Lung microvascular endothelial cell (primary cell): Measurements from ENCODE around the gene CLTA. TPM values are rescaled to one million over a fixed set of nuclear protein-coding genes. Genes with fewer than 3 reads are reported as not detected.
"Not testable (repeated sequence)": the region's sequence is repeated elsewhere in the genome, so short reads cannot be mapped to it uniquely, and the experiment has no call there.

Experiments used
- DNase-seq, 2 donors: peaks; one replicate each; pipeline versions ENCODE4 v3.0.0 to v3.0.0-alpha.2; 2010; ENCODE audit warnings: low read depth in 2 of 2
- total RNA-seq: library from RNA; depleted of rRNA; stranded (reverse); fragments of >200 nt; gene quantifications from 2 replicates; pipeline ENCODE4 v1.2.1, GENCODE V29; 2014

Gene CLTA
- total RNA-seq, 1 donor from 2014 or later, result 221 TPM

DNA sequence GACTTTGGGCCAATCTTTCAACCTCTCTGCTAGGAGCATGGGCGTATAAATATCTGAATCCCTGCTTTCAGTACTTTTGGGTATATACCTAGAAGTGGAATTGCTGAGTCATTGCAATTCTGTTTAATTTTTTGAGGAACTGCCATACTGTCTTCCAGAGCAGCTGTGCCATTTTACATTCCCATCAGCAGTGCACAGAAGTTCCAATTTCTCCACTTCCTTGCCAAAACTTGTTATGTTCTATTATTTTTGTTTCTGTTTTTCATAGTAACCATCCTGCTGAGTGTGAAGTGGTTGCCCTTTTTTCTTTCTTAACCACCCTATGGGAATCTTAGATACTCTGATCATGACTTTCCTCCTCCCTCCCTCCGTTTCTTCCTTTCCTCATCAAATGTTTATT is 32.6 kb upstream of the CLTA start:
- no peak for DNase-seq

DNA sequence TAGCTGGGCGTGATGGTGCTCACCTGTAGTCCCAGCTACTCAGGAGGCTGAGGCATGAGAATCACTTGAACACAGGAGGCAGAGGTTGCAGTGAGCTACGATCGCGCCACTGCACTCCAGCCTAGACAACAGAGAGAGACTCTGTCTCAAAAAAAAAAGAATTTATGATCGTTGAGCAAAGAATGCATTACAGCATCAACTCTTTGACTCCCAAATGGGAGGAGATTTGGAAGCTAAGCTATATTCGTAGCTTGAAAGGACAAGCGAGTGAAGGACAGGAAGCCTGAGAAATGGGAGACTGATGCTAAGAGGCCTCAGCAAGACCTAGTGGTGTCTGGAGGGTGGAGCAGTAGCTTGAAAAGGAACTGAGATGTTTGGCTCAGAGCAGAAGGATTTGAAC is 31.8 kb upstream of the CLTA start:
- no peak for DNase-seq

DNA sequence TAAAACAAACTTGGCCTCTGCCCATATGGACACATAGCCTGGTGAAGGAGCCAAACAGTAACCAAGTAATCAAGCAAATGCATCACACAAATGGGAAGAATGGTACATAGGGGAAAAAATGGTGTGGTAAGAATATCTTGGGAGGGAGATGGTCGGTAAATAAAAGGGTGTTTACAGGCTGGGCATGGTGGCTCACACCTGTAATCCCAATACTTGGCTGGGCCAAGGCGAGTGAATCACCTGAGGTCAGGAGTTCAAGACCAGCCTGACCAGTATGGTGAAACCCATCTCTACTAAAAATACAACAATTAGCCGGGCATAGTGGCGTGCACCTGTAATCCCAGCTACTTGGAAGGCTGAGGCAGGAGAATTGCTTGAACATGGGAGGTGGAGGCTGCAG is 31.2 kb upstream of the CLTA start:
- DNase-seq, result not testable (repeated sequence)

DNA sequence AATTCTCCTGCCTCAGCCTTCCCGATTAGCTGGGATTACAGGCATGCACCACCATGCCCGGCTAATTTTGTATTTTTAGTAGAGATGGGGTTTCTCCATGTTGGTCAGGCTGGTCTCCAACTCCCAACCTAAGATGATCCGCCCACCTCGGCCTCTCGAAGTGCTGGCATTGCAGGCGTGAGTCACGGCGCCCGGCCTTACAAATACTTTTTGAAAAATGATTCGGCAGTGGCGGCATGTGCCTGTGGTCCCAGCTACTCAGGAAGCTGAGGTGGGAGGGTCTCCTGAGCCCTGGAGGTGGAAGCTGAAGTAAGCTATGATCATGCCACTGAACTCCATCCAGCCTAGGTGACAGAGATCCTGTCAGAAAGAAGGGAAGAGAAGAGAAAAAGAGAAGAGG is 30.6 kb upstream of the CLTA start:
- DNase-seq, result not testable (repeated sequence)

DNA sequence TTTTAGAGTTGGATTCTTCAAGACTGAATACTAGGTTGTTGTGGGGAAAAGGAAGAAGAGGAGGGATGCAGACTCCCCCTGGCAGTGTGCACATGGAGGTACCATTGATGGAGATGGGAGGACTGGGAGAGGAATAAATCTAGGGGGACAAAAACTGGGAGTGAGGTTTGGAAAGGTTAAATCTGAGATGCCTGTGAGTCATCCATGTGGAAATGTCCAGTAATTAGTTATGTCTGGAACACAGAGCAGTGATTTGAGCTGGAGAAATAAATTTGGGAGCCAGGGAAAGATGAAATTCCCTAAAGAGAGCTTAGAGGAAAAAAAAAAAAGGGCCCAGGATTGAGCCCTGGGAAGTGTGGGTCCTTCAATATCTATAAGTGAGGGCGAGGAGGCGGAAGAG is 29.5 kb upstream of the CLTA start:
- DNase-seq, result no peak

DNA sequence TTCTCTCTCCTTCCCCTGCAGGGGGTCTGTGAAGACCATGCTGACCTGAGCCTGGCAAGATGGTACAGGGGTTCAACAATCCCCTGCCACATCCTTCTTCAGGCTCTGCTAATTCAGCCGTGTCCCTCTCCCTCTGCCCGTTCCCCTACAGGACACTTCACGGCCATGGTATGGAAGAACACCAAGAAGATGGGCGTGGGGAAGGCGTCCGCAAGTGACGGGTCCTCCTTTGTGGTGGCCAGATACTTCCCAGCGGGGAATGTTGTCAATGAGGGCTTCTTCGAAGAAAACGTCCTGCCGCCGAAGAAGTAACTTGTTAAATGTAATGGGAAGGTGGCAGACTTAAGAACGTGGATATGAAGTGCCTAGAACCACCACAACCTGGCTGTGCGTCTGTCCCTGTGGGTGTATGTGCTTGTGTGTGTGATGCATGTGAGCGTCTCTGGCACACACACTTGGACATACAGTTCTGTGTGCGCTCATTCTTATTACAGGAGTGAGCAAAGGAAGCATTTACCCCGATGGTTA is 28.4 kb upstream of the CLTA start:
- DNase-seq, result no peak

DNA sequence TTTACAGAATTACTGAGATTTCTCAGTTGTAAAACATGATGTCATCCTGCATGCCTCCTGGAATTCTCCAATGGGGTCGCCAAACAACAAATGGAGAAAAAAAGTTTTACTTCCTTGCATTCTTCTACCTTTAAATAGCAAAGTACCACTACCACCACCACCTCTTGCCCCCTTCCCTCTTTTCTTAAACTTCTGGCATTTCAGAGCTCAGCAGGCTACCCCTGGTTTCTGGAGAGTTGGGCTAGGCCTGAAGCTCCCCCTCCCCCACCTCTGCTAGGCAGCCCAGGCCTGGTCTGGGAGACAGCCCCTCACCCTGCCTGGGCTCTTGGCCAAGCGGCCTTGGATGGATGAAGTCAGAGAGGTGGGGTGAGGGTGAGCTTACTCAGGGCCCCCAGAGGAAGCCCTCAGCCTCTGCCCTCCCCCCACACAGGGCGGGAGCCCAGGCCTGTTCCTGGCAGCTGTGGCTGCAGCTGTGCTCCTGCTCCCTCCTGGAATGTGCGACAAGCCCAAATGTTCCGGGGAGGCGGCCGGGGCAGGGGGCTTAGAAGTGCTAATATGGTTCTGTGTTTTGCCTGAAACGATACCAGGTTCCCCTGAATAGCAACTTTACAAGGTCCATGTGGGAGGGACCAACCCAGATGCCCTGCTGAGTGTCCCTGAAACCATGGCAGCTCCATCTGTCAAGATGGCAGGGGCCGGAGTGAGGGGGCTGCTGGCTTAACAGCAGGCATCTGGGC is 27.5 kb upstream of the CLTA start:
- DNase-seq, result peak; percentile 78 to 84

DNA sequence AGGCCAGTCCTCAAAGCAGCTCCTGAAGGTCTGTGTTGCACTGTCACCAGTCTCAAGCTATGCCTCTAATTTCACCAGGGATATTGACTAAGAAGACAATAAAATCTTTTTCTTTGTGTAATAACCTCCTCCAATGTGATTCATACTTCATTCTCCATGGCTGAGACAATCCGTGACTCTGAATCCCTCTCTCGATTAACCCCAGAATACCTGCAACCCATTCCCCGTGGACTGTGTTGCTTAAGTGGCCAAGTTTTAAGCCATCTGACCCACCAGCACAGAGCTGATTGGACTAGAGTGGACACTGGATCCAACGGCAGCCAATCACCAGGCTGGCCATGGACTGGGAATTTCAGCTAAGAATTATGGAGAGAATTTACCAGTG is 26.9 kb upstream of the CLTA start:
- peak in 1 of 2 donors; percentile 12 for DNase-seq

DNA sequence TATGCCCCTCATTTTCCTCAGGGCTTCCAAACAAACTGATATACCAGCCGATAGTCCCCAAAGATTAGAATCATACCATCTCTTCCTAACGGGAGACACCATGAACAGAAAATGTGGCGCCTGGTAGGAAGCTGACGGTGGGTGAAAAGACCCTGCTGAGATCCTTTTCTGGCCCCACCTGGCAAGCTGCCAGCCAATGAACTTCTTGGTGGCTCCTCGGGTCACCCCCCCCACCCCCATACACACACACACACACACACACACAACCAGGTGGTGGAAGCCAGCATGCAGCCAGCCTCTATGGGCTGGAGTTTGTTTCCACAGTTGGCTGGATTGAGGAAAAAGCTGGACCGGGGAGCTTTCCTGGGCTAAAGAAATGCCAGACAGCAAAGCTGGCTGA is 26.3 kb upstream of the CLTA start:
- no peak for DNase-seq

DNA sequence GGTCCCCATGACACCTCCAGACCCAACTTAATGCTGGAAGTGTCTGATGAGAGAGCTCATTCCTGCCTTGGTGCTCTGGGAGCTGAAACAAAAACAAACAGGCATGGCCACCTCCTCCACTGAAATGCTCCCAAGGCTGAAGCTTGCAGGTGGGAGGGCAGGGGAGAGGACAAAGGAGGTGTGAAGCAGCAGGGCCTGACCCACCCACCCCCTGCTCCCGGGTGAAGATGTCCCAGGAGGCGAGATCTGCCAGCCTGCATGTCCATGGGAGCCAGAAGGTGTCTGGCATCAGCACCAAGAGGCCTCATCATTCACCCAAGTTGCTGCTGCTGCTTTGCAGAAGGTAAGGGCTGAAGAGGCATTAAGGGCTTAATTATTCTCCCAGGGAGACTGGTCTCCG is 25.7 kb upstream of the CLTA start:
- no peak for DNase-seq

DNA sequence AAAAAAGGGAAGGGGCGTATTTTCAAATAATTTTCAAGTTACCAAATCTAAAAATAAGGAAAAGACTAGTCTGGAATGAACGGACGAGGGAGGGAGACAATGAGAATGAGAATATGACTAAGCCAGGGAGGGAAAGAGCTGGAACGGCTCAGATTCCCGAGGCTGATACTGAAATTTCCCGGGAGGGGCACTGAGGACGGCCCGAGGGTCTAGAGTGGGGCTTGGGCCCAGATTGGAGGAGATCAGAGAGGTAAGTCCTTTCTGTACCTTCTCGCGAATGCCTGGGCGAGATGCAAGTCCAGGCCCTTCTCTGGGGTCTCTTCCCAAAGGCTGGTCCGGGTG is 24.9 kb upstream of the CLTA start:
- no peak for DNase-seq

DNA sequence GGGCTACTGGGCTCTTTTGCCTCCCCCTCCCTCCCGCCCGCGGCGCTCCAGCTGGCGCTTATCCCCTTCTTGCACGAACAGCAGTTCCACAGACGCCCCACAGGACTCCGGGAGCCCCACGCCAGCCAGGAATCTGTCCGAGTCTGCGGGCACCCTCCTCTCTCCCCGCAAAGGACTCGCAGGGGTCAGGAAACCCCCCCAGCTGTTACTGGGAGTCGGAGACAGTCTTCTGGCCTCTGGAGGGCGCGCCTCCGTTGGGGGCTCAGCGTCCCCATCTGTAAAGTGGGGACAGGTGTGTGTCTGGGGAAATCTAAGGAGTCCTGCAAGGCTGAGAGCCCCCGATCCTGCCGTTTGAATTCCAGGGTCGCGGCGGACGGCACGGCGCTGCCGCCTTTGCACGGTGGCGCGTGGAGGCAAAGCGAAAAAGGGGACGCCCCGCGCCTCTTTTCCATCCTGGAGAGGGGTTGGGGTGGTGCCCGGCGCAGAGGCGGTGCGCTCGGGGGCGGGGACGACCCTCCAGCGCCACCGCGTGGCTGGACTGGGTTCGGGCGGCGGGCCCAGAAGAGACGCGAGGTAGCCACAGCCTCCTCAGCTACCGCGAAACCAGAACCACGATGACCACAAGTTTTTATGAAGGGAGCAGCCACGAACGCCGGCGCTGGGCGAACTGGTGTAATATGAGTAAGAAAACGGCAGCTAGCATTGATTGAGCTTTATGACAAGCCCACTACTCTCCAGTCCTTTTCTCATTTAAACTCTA is 24.4 kb upstream of the CLTA start:
- DNase-seq, result peak; percentile 70 to 82

DNA sequence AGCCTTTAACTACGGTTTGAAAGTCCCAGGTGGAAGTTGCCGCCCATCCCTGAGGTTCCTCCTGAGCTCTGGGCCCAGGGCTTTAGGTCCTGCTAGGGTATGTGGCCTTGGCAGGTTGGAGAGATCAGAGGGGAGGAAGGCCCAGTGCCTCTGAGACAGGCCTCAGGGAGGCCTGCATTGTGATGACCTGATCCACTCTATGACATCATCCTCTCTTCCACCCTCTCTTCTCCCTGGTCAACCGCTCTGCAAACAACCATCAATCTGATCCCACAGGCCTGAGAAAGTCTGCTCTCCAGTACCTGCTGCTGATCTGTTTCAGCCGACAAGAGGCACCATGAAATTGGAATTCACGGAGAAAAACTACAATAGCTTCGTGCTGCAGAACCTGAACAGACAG is 21.6 kb upstream of the CLTA start, which contains the start of gene CCIN:
Gene CCIN, plus strand, starts transcription at position 223 of the 400 bp plus-strand sequence. Its CDS starts 115 bp downstream, at position 338.
- DNase-seq, result no peak

DNA sequence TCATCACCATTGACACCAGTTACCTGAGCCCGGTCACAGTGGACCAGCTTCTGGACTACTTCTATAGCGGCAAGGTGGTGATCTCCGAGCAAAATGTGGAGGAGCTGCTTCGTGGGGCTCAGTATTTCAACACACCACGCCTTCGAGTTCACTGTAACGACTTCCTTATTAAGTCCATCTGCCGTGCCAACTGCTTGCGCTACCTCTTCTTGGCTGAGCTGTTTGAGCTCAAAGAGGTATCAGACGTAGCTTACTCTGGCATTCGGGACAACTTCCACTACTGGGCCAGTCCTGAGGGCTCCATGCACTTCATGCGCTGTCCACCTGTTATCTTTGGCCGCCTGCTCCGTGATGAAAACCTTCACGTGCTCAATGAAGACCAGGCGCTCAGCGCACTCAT is 21.0 kb upstream of the CLTA start:
- no peak for DNase-seq

DNA sequence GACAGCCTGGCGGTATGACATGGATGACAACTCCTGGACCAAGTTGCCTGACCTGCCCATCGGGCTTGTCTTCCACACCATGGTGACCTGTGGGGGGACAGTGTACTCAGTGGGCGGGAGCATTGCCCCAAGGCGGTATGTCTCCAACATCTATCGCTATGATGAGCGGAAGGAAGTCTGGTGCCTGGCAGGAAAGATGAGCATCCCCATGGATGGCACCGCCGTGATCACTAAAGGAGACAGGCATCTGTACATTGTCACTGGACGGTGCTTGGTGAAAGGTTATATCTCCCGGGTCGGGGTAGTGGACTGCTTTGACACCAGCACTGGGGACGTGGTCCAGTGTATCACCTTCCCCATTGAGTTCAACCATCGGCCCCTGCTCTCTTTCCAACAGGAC is 20.2 kb upstream of the CLTA start:
- no peak for DNase-seq

DNA sequence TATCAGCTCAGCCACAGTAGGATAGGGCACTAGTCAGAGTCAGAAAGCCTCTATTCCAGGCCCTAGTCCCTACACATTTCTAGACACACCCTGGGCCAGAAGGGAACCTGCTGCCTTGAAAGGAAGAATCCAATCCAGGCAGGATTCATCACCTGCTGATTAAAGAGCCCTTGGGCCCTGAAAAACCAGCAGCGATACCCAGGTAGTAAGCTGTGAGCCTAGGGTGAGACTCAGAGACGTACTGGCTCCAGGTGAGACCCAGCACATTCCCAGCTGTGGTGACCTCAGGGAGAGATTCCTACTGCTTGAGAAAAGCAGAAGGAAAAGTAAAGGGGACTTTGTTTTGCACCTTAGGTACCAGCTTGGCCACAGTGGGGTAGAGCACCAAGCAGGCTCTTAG is 16.9 kb upstream of the CLTA start:
- DNase-seq, result no peak

DNA sequence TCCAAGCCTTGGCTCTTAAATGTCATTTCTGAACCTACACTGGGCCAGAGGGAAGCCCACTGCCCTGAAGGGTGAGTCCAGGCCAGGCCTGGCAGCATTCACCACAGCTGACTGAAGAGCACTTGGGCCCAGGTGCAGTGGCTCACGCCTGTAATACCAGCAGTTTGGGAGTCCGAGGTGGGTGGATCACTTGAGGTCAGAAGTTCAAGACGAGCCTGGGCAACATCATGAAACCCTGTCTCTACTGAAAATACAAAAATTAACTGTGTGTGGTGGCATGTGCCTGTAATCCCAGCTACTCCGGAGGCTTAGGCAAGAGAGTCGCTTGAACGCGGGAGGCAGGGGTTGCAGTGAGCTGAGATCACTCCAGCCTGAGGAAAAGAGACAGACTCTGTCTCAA is 16.4 kb upstream of the CLTA start:
- no peak for DNase-seq

DNA sequence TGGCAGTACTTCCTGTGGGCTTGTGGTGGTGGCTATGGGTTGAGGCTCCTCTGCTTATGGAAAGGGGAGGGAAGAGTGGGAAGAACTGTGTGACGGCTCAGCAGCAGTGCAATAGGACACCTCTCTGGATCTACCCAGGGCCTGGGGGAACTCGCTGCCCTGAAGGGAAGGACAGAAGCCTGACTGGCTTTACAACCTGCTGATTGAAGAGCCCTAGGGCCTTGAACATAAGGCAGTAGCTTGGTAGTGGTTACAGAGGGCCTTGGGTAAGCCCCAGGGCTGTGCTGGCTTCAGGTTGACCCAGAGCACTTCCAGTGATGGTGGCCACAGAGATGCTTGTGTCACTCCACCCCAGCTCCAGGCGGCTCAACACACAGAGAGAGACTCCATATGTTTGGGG is 16.0 kb upstream of the CLTA start:
- no peak for DNase-seq

DNA sequence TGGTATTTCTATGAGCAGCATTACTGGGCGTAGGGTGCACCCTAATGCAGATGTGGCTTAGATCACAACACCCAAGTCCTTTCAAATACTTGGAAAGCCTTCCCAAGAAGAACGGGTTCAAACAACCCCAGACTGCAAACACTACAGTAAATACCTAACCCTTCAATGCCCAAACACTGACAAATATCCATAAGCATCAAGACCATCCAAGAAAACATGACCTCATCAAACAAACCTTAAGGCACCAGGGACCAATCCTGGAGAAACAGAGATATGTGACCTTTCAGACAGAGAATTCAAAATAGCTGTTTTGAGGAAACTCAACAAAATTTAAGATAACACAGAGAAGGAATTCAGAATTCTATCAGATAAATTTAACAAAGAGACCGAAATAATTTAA is 15.5 kb upstream of the CLTA start:
- DNase-seq, result not testable (repeated sequence)

DNA sequence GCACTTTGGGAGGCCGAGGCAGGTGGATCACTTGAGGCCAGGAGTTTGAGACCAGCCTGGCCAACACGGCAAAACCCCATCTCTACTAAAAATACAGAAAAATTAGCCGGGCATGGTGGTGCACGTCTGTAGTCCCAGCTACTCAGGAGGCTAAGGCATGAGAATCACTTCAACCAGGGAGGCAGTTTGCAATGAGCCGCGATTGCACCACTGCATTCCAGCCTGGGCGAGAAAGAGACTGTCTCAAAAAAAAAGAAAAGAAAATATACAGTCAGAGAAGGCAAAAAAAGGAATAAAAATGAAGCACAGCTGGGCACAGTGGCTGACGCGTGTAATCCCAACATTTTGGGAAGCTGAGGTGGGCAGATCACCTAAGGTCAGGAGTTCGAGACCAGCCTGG is 14.2 kb upstream of the CLTA start:
- not testable (repeated sequence) for DNase-seq

DNA sequence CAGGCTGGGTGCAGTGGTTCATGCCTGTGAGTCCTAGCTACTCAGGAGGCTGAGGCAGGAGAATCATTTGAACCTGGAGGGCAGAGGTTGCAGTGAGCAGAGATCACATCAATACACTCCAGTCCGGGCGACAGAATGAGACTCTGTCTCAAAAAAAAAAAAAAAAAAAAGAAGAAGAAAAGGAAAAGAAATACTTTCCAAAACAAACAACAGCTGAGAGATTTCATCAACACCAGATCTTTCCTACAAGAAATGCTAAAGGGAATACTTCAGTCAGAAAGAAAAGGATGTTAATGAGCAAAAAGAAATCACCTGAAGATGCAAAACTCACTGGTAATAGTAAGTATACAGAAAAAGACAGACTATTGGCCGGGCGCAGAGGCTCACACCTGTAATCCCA is 13.2 kb upstream of the CLTA start:
- no peak for DNase-seq

DNA sequence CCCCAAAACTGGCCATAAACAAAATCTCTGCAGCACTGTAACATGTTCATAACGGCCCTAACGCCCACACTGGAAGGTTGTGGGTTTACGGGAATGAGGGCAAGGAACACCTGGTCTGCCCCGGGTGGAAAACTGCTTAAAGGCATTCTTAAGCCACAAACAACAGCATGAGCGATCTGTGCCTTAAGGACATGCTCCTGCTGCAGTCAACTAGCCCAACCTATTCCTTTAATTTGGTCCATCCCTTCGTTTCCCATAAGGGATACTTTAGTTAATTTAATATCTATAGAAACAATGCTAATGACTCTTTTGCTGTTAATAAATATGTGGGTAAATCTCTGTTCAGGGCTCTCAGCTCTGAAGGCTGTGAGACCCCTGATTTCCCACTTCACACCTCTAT is 10.5 kb upstream of the CLTA start:
- not testable (repeated sequence) for DNase-seq

DNA sequence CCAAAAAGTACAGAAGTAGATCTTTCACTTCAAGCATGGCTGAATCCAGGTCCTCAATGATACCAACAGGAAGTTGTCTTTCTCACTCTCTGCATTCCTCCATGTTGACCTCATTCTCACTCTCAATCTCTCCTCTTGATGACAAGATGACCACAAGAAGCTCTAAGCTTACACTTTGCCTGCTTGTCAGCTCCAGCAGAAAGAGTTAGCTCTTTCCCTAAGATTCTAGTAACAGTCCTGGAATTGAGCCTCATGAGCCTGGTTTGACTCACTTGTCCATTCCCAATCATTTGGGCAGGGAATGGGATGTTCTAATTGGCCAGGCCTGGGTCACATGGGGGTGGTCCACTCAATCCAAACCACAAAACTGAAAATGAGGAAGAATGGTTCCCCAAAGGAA is 3.3 kb upstream of the CLTA start:
- peak in 1 of 2 donors; percentile 29 for DNase-seq
